HG03175 (cell line): ENCODE data around the gene MRPL36.
"Not testable (repeated sequence)": the region's sequence is repeated elsewhere in the genome, so short reads cannot be mapped to it uniquely, and the experiment has no call there.

ENCODE experiments used
- ATAC-seq: cut with Tn5 transposase; IDR thresholded peaks from one replicate; pipeline ENCODE4 v1.9.1; 2021; ENCODE audit warnings: mild to moderate bottlenecking, moderate library complexity; ENCODE audit not compliant: unreplicated experiment

Gene MRPL36

GRCh38 chr5:1799602-1800471, at the start of gene MRPL36:
MRPL36 (minus strand) TSS chr5:1799837; CDS start chr5:1798935, 902 bp downstream.
- ATAC-seq, result peak; percentile 59

- ATAC-seq, result no peak
Observed at GRCh38 chr5:1847611-1848010, 48.0 kb upstream of the MRPL36 start.

GRCh38 chr5:1847056-1847455, 47.4 kb upstream of the MRPL36 start:
- no peak for ATAC-seq

GRCh38 chr5:1846583-1846982, 46.9 kb upstream of the MRPL36 start:
- ATAC-seq, result no peak

- ATAC-seq, result no peak
Observed at GRCh38 chr5:1845696-1846095, 46.1 kb upstream of the MRPL36 start.

GRCh38 chr5:1844708-1845436, 45.2 kb upstream of the MRPL36 start:
- no peak for ATAC-seq

- not testable (repeated sequence) for ATAC-seq
Observed at GRCh38 chr5:1843761-1844160, 44.1 kb upstream of the MRPL36 start.

GRCh38 chr5:1842004-1842819, 42.6 kb upstream of the MRPL36 start:
- ATAC-seq, result no peak

- no peak for ATAC-seq
Observed at GRCh38 chr5:1840741-1841521, 41.3 kb upstream of the MRPL36 start.

- no peak for ATAC-seq
Observed at GRCh38 chr5:1840071-1840547, 40.5 kb upstream of the MRPL36 start.

- ATAC-seq, result no peak
Observed at GRCh38 chr5:1838013-1838412, 38.4 kb upstream of the MRPL36 start.

GRCh38 chr5:1836891-1837880, 37.5 kb upstream of the MRPL36 start:
- ATAC-seq, result no peak

GRCh38 chr5:1836176-1836890, 36.7 kb upstream of the MRPL36 start:
- no peak for ATAC-seq

GRCh38 chr5:1835431-1835830, 35.8 kb upstream of the MRPL36 start:
- ATAC-seq, result no peak

- ATAC-seq, result no peak
Observed at GRCh38 chr5:1834721-1835429, 35.2 kb upstream of the MRPL36 start.

GRCh38 chr5:1834022-1834551, 34.5 kb upstream of the MRPL36 start:
- ATAC-seq, result no peak

GRCh38 chr5:1833264-1834021, 33.8 kb upstream of the MRPL36 start:
- ATAC-seq, result no peak
